ENCODE data around the gene HOXC11.

DNA sequence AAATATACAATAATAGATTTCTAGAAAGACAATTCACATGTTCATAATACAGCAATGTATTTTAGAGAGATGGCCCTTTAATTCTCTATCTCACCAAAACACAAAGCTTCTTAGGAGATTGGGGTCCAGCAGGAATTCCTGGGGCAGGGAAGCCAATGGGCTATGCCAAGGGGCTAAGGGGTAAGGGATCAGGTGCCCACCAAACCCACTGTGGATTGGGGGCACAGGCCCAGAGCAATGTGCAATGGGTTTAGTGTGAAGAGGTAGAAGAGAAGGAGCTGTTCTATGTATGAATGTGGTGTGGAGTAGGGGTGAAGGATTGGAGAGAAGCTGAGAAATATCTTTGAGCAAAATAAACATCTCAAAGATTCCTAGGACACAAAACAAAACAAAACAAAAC is 31.7 kb upstream of the HOXC11 start:
- no peak for TF ChIP-seq EP300 (IDR thresholded peaks at IDR 0.05)
- TF ChIP-seq, protein P1, sequence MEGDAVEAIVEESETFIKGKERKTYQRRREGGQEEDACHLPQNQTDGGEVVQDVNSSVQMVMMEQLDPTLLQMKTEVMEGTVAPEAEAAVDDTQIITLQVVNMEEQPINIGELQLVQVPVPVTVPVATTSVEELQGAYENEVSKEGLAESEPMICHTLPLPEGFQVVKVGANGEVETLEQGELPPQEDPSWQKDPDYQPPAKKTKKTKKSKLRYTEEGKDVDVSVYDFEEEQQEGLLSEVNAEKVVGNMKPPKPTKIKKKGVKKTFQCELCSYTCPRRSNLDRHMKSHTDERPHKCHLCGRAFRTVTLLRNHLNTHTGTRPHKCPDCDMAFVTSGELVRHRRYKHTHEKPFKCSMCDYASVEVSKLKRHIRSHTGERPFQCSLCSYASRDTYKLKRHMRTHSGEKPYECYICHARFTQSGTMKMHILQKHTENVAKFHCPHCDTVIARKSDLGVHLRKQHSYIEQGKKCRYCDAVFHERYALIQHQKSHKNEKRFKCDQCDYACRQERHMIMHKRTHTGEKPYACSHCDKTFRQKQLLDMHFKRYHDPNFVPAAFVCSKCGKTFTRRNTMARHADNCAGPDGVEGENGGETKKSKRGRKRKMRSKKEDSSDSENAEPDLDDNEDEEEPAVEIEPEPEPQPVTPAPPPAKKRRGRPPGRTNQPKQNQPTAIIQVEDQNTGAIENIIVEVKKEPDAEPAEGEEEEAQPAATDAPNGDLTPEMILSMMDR (IDR thresholded peaks at IDR 0.05) = no peak

Data from tibial nerve (tissue), 4 donors.